H1 (cell line): ENCODE measurements around the gene PDK1. TPM values are rescaled to one million over a fixed set of nuclear protein-coding genes. Genes with fewer than 3 reads are reported as not detected.

Source experiments
- GTF2F1 ChIP-seq: IDR thresholded peaks from 2 replicates; pipeline ENCODE4 v1.6.1; 2012; ENCODE audit warnings: low read depth, low read length, improper control_type of control experiment, borderline replicate concordance
- polyA plus RNA-seq, 7 experiments: library from polyadenylated mRNA; depleted of rRNA in 3 of 7; stranded (reverse) in 5 of 7; unstranded in 2 of 7; fragments of >200 nt in 5 of 7; fragments of 200-250 nt in 2 of 7; gene quantifications; 1 replicate in 5 of 7; 2 replicates in 1 of 7; 4 replicates in 1 of 7; pipeline versions ENCODE4 v1.2.1 to v1.2.3, GENCODE V29; 2011 to 2013; ENCODE audit warnings: missing spikeins in 2 of 7, mixed read lengths in 2 of 7
- total RNA-seq: library from RNA; stranded (reverse); fragmentation: NEBNext Ultra II Directional; extraction: Animal tissue kit (Norgen Biotek cat#: 25700); gene quantifications from 2 replicates; pipeline ENCODE4 v1.2.1, GENCODE V29; 2021

Gene PDK1
- total and polyA plus RNA-seq, 2 of the 8 experiments (the other 6 are each of a cell fraction or from before 2014, with no cell fraction given): 18.2 to 21.9 TPM

DNA sequence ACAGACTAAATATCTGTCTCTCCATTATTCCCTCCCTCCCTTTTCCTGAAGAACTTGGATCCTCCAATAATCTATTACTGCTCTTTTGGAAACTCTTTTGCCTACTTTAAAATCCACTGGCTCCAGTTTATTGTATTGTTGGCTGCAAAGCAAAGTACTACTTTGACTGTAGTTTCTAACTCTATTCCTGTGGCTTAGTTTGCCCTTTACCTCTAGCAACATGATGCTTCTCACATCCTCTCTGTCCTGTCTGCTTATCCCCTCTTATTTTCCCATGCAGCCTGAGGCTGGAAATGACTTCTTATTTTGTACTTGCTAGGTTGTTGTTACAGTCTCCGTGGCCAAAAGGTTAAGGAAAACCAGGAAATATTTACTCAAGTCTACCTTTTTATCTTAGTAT is 26.8 kb downstream of the PDK1 start (continued):
- TF ChIP-seq GTF2F1: no peak
